GM08714 (cell line): ENCODE results near the gene ITGA11.
A peak's percentile ranks its signal among the peaks of the same experiment; 100 is the strongest.

ENCODE experiments used
- H3K4me3 ChIP-seq: fragments of 200-500 bp; sonication (Bioruptor generic); 2 replicates; pipeline ENCODE4 v1.5.1; 2014; ENCODE audit warnings: mild to moderate bottlenecking, low read length, inconsistent platforms
- ZNF274 ChIP-seq: IDR thresholded peaks from 2 replicates; pipeline ENCODE4 v1.6.1; 2012; ENCODE audit warnings: mild to moderate bottlenecking, low read depth, low read length

Gene ITGA11

DNA sequence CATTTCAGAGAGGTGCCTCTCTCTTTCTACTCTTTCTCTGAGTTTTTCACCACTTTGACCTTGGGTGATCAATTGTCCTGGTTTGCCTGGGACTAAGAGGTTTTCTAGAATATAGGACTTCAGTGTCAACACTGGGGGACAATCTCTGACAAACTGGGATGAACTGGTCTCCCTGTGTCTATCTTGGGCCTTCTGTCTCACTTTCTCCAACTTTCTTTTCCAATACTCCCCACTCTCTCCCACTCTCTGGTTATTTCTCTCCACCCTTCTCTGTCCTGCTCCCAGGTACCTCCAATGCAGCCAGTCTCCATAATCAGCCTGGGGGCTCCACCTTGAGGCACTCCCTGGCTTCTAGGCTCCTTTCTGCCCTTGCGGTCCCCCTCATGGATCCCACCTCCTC is 4.7 kb upstream of the ITGA11 start:
- TF ChIP-seq ZNF274: no peak
- H3K4me3 ChIP-seq: no peak overlapping the region

DNA sequence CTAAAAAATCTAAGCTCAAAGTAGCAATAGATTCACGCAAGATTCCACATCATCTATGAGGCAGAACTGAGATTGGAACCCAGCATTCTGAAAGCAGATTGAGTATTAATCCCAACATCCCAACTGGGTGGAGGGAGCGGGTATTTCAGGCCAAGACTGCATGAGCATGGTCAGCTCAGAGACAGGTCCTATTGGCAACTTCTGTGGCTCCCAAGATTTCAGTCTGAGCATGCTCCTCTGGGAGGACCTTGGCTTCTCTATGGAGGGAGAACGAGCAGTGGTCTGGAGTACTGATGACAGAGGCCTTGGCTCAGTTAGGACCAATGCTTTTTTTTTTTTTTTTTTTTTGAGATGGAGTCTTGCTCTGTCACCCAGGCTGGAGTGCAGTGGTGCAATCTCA is 4.0 kb upstream of the ITGA11 start:
- H3K4me3 ChIP-seq: no peak overlapping the region
- TF ChIP-seq ZNF274: no peak

DNA sequence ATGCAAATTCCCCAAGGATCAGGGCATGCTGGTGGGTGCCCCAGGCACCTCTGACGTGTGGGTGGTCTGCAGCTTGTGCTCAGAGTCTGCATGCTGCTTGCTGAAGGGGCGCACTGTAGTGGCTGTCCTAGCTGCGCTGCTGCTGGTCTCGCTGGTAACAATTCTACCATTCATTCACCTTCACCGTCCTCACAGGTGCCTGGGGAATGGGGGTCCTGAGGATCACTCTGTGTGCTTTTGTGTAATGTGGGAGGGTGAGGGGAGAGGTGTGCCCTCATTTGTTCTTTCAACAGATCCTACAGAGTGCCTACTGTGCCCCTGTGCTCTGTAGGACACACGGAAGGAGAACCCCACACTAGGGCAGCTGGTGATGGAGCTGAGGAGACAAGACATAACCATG is 2.1 kb upstream of the ITGA11 start:
- TF ChIP-seq ZNF274: no peak

DNA sequence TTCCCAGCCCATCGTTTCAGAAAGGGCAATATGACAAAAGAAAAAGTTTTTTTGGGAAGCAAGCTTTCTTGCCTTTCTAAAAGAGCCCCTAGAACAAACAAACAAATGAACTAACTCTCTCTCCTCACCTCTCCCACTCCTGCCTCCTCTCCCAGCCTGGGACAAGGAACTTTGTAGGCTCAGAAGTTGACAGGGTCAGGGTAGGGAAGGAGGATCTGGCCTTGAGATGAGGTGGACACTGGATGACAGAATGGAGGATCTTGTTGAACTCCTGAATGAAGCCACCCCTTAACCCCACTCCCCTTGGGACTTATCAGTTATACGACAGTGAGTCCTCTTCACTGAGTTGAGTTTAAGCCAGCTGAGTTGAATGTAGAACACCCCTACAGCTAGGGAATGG is 1.6 kb upstream of the ITGA11 start:
- no peak overlapping the region for H3K4me3 ChIP-seq
- TF ChIP-seq ZNF274: no peak

More for the DNA sequence above, 2.1 kb upstream of the ITGA11 start:
- no peak overlapping the region for H3K4me3 ChIP-seq

DNA sequence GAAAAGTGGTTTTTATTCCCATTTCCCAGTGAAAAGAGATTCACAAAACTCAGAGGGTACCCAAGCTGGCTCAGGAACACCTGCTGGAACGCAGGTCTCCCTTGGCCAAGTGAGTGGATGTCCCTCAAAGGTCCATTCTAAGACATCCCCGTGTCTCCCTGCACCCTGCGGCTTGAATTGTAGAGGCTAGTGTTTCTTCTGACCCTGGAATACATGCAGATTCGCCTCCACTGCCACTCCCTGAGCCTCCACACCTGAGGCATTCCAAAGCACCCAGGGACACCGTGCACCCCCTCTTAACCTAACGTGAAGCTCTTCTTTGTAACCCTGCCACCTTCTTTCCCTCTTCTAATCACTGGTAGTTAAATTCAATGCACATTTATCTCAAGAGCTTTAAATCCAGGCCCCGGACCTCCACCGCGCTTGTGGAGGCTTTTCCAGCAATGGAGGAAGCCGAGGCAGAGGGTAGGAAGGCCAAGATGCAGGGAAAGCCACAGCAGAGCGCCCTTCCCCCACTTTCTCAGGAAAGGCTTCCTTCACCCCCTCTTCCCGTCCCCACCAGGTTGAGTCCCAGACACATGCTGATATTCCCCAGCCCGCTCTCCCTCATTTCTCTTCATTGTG is 590 bp upstream of the ITGA11 start:
- no peak for TF ChIP-seq ZNF274
- no peak overlapping the region for H3K4me3 ChIP-seq

DNA sequence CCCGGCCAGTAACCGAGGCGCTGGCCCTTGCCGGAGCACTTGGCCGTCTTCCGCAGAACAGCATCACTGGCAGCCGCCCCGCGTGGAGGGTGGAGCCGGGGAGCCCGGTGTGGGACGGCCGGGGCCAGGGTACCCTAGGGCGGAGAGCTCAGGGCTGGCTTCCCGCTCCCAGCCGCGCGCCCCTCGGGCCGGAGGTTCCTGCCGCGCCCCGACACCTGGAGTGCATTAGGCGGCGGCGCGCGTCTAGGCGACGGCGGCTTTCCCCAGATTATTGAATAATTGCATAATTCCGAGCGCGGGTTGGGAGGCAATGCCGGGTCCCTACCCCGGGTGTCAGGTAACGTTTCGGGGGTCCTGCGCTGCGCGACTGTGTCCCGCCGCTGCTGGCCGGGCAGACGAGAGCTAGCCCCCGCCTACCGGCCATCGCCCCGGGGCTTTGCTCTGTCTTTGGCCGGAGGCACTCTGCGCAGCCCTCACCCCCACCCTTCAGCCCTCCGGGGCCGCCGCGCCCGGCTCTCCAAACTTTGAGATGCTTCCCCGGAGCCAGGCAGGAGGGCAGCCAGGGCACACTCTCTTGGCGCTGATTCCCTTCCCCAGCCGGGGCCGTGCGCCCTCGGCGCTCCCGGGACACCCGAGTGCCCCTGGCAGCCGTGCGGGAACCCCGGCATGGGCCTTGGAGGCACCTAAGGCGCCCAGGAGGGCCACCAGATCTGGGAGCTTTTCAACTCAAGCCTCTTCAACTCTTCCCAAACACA is 749 bp downstream of the ITGA11 start:
- peak overlapping the region; percentile 39; the same call in 1 of the 2 replicates for H3K4me3 ChIP-seq
- no peak for TF ChIP-seq ZNF274

DNA sequence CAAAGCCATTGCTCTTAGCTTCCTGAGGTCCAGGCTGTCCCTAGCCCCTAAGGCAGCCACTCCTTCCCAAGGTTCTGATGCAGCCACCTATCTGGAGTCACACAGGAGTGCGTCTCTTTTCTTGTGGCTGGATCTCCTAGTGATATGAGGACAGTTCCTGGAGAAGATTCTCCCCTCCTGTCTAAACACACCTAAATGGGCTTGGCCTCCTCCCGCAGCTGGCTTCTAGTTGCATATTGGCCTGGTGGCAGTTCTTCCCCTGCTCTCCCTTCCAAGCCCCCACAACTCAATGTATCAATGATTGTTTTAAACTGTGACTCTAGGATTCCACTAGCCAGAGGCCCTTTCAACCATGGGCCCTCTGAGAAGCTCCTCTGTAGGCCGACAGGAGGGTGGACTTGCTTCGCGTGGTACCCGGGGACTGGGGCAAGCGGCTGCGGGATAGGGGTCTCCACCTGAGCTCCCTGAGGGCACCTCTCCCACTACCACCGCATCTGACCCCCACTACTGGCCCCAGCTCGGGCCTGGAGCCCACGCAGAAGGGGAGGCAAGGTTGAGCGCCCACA is 1.4 kb downstream of the ITGA11 start:
- no peak for TF ChIP-seq ZNF274
- no peak overlapping the region for H3K4me3 ChIP-seq

DNA sequence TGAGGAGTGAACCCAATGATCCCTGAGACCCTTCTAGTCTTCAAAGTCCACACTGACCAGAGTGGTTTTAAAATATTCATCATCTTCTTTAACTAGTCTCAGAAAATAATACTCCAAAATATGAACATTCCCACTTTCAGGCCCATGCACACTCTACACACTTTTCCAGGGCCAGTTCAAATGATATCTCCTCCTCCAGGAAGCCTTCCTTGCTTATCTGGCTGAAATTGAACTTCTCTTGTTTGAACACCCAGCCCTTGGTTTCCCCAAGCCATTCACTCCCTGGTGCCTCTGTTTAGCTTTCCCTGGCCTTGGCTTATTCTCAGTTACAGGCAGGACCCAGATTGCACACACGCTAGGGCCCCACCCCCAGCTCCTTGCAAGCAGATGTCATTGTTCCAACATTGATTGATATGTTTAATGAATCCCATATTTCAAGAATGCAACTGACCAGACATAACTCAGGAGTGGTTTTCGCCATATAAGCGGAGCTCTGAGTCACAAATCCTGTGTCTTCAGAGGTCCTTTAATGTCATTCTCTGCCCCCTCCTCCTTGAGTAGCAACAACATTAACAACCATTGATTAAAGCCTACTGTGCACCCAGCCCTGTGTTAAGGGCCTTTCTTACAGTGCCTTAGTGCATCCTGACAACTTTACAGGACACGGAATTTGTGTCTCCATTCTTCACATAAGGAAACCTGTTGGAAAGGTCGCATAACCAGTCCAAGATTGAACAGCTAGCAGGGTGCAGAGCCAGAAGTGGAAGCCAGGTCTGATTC is 2.1 kb downstream of the ITGA11 start:
- TF ChIP-seq ZNF274: no peak
- H3K4me3 ChIP-seq: no peak overlapping the region

DNA sequence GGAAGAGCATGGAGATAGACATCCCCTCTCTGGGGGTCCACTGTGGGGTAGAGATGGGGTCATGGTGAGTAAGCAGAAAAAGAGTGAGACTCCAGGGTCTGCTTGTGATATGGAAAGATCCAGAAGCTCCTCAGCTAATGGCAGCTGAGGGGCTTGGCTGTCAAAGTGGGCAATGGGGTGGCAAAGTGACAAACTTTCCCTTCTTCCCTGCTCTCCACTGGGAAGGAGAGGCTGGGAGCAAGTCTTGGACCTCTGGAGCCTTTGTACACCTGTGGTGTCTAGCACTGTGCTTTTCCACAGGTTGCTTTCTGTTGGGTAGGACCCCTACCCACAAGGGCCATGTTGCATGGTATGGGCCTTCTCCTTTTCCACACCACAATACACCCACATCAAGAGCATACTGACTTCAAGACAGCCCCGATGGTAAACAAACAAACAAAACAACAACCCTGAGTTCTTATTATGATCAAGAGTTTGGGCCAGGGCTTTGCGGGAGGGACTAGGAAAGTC is 3.5 kb downstream of the ITGA11 start:
- no peak overlapping the region for H3K4me3 ChIP-seq
- no peak for TF ChIP-seq ZNF274

DNA sequence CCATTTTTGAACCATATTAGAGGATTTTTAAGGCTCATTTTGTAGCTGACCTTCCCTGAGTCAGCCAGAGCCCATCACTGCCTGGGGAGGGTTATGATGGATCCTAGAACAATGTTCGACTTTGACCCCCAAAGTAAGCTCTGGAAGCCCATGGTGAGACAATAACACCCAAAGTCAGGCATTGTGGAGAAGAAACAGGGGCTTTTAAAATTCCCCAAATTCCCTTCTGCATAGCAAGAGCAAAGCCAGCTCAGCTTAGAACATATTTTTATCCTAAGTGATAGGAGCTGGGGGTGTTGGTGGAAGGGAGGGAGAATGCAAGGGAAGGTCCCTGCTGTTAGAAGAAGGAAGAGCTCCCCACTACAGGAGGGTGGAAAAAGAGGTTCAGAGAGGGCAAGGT is 4.0 kb downstream of the ITGA11 start:
- TF ChIP-seq ZNF274: no peak

DNA sequence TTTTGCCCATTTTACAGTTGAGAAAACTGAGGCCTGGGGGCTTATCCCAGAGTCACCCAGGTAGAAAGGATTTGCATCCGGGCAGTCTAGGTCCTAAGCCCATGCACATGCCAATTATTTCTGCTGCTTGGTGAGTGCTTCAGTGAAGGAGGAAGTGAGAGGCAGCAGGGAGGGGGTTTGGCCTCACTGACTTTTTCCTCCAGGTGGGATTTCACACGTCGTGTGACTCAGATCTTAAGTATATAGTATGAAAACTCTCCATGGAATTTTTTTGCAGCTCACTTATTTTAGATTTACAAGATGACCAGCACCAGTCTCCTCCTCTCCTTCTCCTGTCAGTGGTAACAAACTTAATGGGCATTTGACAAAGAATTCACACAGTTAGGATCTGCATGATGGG is 4.6 kb downstream of the ITGA11 start:
- no peak overlapping the region for H3K4me3 ChIP-seq
- TF ChIP-seq ZNF274: no peak

More for the DNA sequence above, 4.0 kb downstream of the ITGA11 start:
- H3K4me3 ChIP-seq: no peak overlapping the region

DNA sequence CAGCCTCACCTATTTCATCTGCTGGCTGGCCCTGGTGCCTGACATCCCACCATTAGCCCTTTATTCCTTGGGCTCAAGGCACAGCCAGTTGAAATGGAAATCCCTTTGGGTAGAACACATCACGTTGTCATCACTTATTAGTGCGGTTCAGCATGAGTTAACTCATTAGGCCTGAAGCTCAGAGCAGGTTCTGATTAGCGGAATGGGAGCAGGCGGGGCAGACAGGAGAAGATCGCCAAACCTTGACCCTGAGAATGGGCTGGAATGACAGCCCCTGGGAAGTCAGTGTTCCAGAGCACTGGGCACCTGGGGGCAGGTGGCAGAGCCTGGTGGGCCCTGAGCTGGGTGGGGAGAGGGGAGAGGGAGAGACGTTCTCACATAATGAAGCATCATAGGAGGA is 5.8 kb downstream of the ITGA11 start:
- H3K4me3 ChIP-seq: no peak overlapping the region
- no peak for TF ChIP-seq ZNF274

DNA sequence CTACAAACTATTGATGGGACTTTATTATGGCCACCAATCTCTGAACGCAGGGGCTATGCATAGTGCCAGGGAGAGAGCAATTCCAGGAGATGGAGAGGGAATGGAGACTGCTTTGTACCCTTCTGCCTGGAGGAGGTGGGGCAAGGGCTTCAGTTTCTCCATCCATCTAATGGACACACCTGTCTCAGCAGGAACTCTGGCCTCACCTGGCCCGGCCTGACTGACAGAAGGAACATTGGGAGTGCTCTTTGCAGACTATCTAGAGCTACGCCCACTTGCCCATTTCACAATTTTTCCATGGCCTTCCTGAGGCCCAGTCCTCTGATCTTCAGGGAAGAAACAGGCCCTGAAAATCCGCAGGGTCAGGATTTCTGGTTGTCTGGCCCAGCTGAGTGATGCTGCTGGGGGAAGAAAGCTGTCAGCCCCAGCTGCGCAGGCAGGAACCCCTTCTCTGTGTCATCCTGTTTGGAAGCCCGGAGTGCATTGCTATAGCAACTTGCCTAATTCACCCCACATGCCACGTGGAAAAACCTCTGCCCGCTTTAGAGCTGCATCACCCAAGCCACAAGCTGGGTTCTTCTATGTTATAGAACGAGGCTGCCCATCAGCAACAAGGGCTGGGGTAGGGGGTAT is 6.4 kb downstream of the ITGA11 start:
- no peak for TF ChIP-seq ZNF274
- H3K4me3 ChIP-seq: no peak overlapping the region
